Tibial artery (tissue), 4 donors: ENCODE results near the gene TAF3.

ENCODE experiments used
- DNase-seq, 2 donors: peaks; one replicate each; pipeline ENCODE4 v3.0.0-alpha.2; 2019
- H3K27ac ChIP-seq, 2 donors: fragments of 200-600 bp; sonication (generic) in 1 of 2; 1 replicate in 1 of 2; 2 replicates in 1 of 2; pipeline ENCODE4 v1.5.1; 2018 to 2019; ENCODE audit warnings: mild to moderate bottlenecking in 1 of 2
- H3K27me3 ChIP-seq, 2 donors: fragments of 200-600 bp; sonication (generic) in 1 of 2; one replicate each; pipeline versions ENCODE4 v1.5.1 to v1.6.0; 2016 to 2019
- H3K36me3 ChIP-seq, 3 donors: fragments of 200-600 bp; sonication (generic) in 2 of 3; one replicate each; pipeline ENCODE4 v1.5.1; 2016 to 2019; ENCODE audit warnings: mild to moderate bottlenecking in 2 of 3
- H3K4me1 ChIP-seq, 4 donors: fragments of 200-600 bp; sonication (generic) in 2 of 4; 1 replicate in 3 of 4; 2 replicates in 1 of 4; pipeline ENCODE4 v1.5.1; 2016 to 2019
- H3K4me3 ChIP-seq, 2 donors: fragments of 200-600 bp; sonication (generic) in 1 of 2; 1 replicate in 1 of 2; 2 replicates in 1 of 2; pipeline ENCODE4 v1.5.1; 2018 to 2019; ENCODE audit warnings: mild to moderate bottlenecking in 2 of 2
- H3K9me3 ChIP-seq, 3 donors: fragments of 200-600 bp; sonication (generic) in 1 of 3; one replicate each; pipeline ENCODE4 v1.5.1; 2016 to 2019
- intact Hi-C: fragments of 100-400 bp; cut with DNase I; formaldehyde crosslinking; loops from one replicate; pipeline ENCODE4 v1.15.0; 2023; ENCODE audit warnings: low total_unique reads
- TF ChIP-seq, protein P1 (sequence below), 2 experiments: fragments of 200-600 bp in 1 of 2; fragments of 450-650 bp in 1 of 2; IDR thresholded peaks; one replicate each; pipeline ENCODE4 v1.5.1; 2017 to 2019; ENCODE audit warnings: antibody characterized with exemption in 2 of 2, mild to moderate bottlenecking in 1 of 2, moderate library complexity in 1 of 2

The TAF3 gene

DNA sequence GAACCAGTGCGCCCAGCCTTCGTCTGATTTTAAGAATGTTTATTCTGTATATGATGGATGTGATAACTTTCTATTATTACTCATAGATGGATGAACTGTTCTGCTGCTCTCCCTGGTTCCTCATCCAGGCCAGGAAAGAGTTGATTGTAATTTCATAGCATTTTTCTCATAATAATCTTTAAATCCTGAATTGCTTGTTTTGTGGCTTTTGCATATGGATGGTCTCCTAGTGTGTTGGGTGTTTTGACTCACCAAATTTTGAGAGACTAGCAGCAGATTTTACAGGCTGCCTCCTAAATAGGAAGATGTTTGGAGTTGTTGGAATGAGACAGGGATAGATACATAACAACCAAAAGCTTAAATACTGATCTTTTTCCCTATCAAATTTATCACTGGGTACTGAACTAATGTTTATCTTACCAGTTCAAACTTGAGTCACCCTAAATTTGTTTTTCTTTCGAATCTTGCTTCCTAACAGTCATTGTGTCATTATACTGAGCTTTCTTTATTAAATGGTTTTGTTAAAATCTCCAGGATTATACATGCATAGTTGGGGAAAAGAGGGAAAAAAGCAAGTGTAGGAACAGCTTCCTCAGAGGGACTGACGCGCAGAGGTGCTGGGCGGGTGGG, 130.2 kb downstream of the TAF3 start:
- Histone ChIP-seq H3K27ac (no peak overlapping the region), H3K4me1 (no peaks in the 10 kb centered on the region), H3K4me3 (no peak overlapping the region), H3K9me3 (no peaks in the 10 kb centered on the region), H3K27me3 (no peaks in the 10 kb centered on the region), H3K36me3 (no peaks in the 10 kb centered on the region)
- TF ChIP-seq, protein P1, sequence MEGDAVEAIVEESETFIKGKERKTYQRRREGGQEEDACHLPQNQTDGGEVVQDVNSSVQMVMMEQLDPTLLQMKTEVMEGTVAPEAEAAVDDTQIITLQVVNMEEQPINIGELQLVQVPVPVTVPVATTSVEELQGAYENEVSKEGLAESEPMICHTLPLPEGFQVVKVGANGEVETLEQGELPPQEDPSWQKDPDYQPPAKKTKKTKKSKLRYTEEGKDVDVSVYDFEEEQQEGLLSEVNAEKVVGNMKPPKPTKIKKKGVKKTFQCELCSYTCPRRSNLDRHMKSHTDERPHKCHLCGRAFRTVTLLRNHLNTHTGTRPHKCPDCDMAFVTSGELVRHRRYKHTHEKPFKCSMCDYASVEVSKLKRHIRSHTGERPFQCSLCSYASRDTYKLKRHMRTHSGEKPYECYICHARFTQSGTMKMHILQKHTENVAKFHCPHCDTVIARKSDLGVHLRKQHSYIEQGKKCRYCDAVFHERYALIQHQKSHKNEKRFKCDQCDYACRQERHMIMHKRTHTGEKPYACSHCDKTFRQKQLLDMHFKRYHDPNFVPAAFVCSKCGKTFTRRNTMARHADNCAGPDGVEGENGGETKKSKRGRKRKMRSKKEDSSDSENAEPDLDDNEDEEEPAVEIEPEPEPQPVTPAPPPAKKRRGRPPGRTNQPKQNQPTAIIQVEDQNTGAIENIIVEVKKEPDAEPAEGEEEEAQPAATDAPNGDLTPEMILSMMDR (IDR thresholded peaks at IDR 0.05): no peak
- intact Hi-C loops: no loop called here
- no peak for DNase-seq

GRCh38 chr10:7950981-7951847, 132.9 kb downstream of the TAF3 start:
- TF ChIP-seq, protein P1 (IDR thresholded peaks at IDR 0.05): no peak

GRCh38 chr10:7952266-7952665, 134.0 kb downstream of the TAF3 start:
- Histone ChIP-seq H3K4me1 (peaks cover 0 to 23% (median 0%) of the 10 kb centered on the region in 4 donors), H3K27me3 (no peaks in the 10 kb centered on the region), H3K4me3 (no peak overlapping the region), H3K9me3 (no peaks in the 10 kb centered on the region), H3K27ac (no peak overlapping the region), H3K36me3 (no peaks in the 10 kb centered on the region)
- intact Hi-C loops: no loop called here
- TF ChIP-seq, protein P1 (IDR thresholded peaks at IDR 0.05): no peak
- DNase-seq: no peak

More at GRCh38 chr10:7950981-7951847, 132.9 kb downstream of the TAF3 start:
- Histone ChIP-seq H3K4me1 (peaks cover 0 to 12% (median 0%) of the 10 kb centered on the region in 4 donors), H3K4me3 (no peak overlapping the region), H3K27ac (no peak overlapping the region), H3K27me3 (no peaks in the 10 kb centered on the region), H3K36me3 (no peaks in the 10 kb centered on the region), H3K9me3 (no peaks in the 10 kb centered on the region)
- no peak for DNase-seq
- intact Hi-C loops: no loop called here

DNA sequence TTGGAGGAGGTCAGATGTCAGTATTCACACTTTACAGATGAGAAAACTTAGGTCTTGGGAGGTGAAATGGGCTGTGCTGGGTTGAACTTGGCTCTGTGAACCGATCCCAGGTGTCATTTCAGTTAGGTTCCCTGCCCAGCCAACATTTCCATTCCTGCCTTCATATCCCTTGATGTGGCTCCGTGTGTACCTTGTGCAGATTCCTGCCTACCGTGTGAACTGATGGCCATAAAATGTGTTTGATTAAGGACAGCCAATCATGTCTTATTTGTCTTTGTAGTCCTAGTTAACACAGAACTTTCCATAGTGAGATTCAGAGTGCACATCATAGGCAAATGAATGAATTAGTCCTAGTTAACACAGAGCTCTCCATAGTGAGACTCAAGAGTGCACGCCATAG, 135.1 kb downstream of the TAF3 start:
- Histone ChIP-seq H3K27me3 (no peaks in the 10 kb centered on the region), H3K27ac (no peak overlapping the region), H3K9me3 (no peaks in the 10 kb centered on the region), H3K36me3 (no peaks in the 10 kb centered on the region), H3K4me3 (no peak overlapping the region), H3K4me1 (peaks cover 0 to 23% (median 0%) of the 10 kb centered on the region in 4 donors)
- intact Hi-C loops: no loop called here
- no peak for DNase-seq
- TF ChIP-seq, protein P1 (IDR thresholded peaks at IDR 0.05): no peak

GRCh38 chr10:7955446-7955845, 137.1 kb downstream of the TAF3 start:
- no peaks in the 10 kb centered on the region for H3K9me3 ChIP-seq
- H3K4me1 ChIP-seq: peaks cover 0 to 23% (median 0%) of the 10 kb centered on the region in 4 donors
- no peaks in the 10 kb centered on the region for H3K27me3 ChIP-seq
- H3K36me3 ChIP-seq: no peaks in the 10 kb centered on the region
- H3K27ac ChIP-seq: no peak overlapping the region
- no peak overlapping the region for H3K4me3 ChIP-seq
- no peak for DNase-seq
- intact Hi-C loops: no loop called here
- TF ChIP-seq, protein P1 (IDR thresholded peaks at IDR 0.05): no peak
